WI38 (cell line): ENCODE measurements around the gene LILRA1.
"Not testable (repeated sequence)": the region's sequence is repeated elsewhere in the genome, so short reads cannot be mapped to it uniquely, and the experiment has no call there.

Experiments
- H3K4me3 ChIP-seq: 2 replicates; pipeline ENCODE4 v1.5.1; 2011; ENCODE audit warnings: low read depth, mild to moderate bottlenecking, control low read depth, low read length
- TF ChIP-seq, protein P1 (sequence below): IDR thresholded peaks from 2 replicates; pipeline ENCODE4 v1.5.1; 2012; ENCODE audit warnings: low read depth, mild to moderate bottlenecking, control low read depth, low read length

LILRA1 gene

DNA sequence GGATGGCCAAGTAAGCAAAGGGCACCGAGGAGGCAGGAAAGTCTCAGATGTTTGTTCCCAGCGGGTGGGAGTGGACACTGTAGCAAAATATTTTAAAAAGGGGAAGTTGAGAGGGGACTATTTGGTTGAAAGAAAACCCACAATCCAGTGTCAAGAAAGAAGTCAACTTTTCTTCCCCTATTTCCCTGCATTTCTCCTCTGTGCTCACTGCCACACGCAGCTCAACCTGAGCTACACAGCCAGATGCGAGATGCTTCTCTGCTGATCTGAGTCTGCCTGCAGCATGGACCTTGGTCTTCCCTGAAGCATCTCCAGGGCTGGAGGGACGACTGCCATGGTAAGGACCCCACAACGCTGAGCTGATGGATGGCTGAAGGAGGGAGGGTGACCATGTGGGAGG lies at the start of gene LILRA1:
LILRA1 (plus strand) TSS at position 188 of the 400 bp plus-strand sequence. CDS start 613 bp downstream, outside the sequence.
- H3K4me3 ChIP-seq, result not testable (repeated sequence)

DNA sequence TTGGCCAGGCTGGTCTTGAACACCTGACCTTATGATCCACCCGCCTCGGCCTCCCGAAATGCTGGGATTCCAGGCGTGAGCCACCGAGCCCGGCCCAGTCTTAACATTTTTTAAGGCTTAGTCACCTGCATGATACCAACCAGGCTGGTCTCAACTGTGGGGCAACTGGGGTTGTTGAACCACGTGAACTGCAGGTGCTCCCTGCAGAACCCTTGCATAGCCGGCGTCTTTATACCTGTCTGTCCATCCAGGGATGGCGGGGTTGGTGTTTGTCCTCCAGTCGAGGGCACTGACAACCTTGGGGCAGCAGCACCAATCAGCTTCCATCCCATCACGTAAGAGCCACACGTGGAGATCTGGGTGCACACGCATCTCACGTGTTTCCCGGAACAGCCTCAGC lies 44.6 kb upstream of the LILRA1 start:
- no peak overlapping the region for H3K4me3 ChIP-seq
- TF ChIP-seq, protein P1, sequence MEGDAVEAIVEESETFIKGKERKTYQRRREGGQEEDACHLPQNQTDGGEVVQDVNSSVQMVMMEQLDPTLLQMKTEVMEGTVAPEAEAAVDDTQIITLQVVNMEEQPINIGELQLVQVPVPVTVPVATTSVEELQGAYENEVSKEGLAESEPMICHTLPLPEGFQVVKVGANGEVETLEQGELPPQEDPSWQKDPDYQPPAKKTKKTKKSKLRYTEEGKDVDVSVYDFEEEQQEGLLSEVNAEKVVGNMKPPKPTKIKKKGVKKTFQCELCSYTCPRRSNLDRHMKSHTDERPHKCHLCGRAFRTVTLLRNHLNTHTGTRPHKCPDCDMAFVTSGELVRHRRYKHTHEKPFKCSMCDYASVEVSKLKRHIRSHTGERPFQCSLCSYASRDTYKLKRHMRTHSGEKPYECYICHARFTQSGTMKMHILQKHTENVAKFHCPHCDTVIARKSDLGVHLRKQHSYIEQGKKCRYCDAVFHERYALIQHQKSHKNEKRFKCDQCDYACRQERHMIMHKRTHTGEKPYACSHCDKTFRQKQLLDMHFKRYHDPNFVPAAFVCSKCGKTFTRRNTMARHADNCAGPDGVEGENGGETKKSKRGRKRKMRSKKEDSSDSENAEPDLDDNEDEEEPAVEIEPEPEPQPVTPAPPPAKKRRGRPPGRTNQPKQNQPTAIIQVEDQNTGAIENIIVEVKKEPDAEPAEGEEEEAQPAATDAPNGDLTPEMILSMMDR, result no peak

DNA sequence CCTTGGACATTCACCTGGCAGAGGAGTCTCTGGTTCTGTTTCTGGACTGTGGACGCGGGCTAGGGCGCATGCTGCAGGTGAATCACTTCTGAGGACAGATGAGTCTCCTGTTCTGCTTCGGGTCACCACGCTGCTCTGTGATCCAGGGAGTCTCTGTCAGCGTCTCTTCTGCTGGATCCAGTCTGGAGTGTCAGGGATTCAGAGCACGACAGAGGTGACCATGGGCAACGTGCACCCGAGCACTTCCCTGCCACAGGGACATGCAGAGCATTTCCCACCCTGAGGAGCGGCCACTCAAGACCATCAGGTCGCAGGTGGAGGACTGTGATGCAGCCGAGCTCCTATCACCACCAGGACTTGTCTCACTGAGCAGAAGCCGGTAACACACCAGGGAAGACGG lies 44.2 kb upstream of the LILRA1 start:
- no peak overlapping the region for H3K4me3 ChIP-seq
- TF ChIP-seq, protein P1, result no peak

GRCh38 chr19:54551293-54551692 lies 42.1 kb upstream of the LILRA1 start:
- H3K4me3 ChIP-seq, result no peak overlapping the region
- TF ChIP-seq, protein P1, result no peak

DNA sequence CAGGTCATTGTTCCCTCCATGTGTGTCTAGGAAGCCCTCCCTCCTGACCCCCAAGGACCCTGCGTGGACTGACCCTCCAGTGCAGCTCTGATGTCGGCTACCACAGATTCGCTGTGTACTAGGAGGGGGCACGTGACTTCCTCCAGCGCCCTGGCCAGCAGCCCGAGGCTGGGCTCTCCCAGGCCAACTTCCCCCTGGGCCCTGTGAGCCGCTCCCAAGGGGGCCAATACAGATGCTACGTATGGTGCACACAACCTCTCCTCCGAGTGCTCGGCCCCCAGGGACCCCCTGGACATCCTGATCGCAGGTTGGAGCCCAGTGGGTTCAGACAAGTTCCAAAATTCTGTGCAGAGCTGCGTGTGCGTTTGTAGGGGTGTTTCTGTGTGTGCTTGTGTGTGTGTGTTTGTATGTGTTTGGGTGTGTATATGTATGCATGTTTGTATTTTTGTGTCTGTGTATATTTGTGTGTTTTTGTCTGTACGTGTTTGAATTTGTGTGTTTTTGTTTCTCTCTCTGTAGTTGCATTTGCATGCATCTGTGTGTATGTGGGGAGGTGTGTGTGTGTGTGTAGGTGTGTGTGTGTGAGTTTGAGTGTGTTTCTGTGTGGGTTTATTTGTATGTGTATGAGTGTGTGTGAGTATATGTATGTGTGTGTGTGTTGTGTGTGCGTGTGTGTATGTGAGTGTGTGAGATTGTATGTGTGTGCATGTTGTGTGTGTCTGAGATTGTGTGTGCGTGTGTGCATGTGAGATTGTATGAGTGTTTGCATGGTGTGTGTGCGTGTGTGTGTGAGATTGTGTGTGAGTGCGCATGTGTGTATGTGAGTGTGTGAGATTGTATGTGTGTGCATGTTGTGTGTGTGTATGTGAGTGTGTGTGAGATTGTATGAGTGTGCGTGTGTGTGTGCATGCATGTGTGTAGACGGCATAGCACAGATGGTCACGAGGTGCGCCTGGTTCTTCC lies 41.2 kb upstream of the LILRA1 start:
- TF ChIP-seq, protein P1, result no peak
- no peak overlapping the region for H3K4me3 ChIP-seq

GRCh38 chr19:54552913-54553310 lies 40.5 kb upstream of the LILRA1 start:
- no peak overlapping the region for H3K4me3 ChIP-seq
- TF ChIP-seq, protein P1, result no peak

DNA sequence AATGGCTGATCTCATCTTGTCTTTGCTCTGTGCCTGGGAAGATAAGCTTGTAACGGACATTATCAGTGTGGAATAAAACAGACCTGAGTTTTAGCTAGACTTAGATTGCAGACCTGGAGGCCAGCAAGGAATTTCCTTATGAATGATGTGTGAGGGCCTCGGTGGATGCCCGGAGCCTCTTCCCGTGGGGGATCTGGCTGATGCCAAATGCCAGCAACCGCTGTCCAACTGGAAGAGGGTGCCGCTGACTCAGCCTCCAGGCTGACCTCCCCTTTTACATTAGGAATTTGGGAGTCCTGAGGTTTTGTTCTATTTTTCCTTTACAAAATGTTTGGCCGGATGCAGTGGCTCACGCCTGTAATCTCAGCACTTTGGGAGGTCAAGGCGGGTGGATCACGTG lies 39.4 kb upstream of the LILRA1 start:
- TF ChIP-seq, protein P1, result no peak

GRCh38 chr19:54554896-54555295 lies 38.5 kb upstream of the LILRA1 start:
- TF ChIP-seq, protein P1, result no peak
- H3K4me3 ChIP-seq, result no peak overlapping the region

More for the DNA sequence above, 39.4 kb upstream of the LILRA1 start:
- no peak overlapping the region for H3K4me3 ChIP-seq
